Activated T-helper 2 cell treated with anti-CD3 and anti-CD28 coated beads, Interferon-gamma antibody, Interleukin-2, Interleukin-4, amounts not matched to agents 10 μg/mL and 5 μg/mL and 100 μg/mL, durations not matched to agents 14 hours and 24 hours and 36 hours (primary cell): ENCODE measurements around the gene F13A1. TPM values are rescaled to one million over a fixed set of nuclear protein-coding genes. Genes with fewer than 3 reads are reported as not detected.

ENCODE experiments used
- DNase-seq: peaks from one replicate; pipeline ENCODE4 v3.0.0; 2021; ENCODE audit warnings: low spot score
- H3K27ac Mint-ChIP-seq: one replicate; pipeline ENCODE4 v1.8.0; 2021; ENCODE audit warnings: mixed read lengths
- H3K27me3 Mint-ChIP-seq: one replicate; pipeline ENCODE4 v1.8.0; 2021; ENCODE audit warnings: low read depth, mixed read lengths
- H3K36me3 Mint-ChIP-seq: one replicate; pipeline ENCODE4 v1.8.0; 2021; ENCODE audit warnings: low read depth, mixed read lengths
- H3K4me1 Mint-ChIP-seq: one replicate; pipeline ENCODE4 v1.8.0; 2021; ENCODE audit warnings: low read depth, mixed read lengths
- H3K4me3 Mint-ChIP-seq: one replicate; pipeline ENCODE4 v1.8.0; 2021; ENCODE audit warnings: low read depth, mild to moderate bottlenecking, moderate library complexity, mixed read lengths
- H3K9me3 Mint-ChIP-seq: one replicate; pipeline ENCODE4 v1.8.0; 2021; ENCODE audit warnings: mixed read lengths
- intact Hi-C: fragments of 100-400 bp; cut with micrococcal nuclease; formaldehyde crosslinking; loops from one replicate; pipeline ENCODE4 v1.15.1; 2023
- total RNA-seq: library from RNA; stranded (reverse); gene quantifications from 2 replicates; pipeline ENCODE4 v1.2.3, GENCODE V29; 2022

F13A1 gene
- total RNA-seq = not detected in 2 replicates

GRCh38 chr6:6319952-6320811, at the start of gene F13A1:
Gene F13A1 (minus strand): TSS chr6:6320662. CDS start chr6:6318664, 1,998 bp downstream.
- Mint-ChIP-seq H3K27me3 (peaks cover 44% of the 10 kb centered on the region), H3K27ac (no peak within 1 kb of the TSS)
- DNase-seq = no peak

GRCh38 chr6:6368684-6369052, 48.2 kb upstream of the F13A1 start:
- no peak for DNase-seq
- Mint-ChIP-seq H3K27ac (no peak overlapping the region), H3K4me3 (no peak overlapping the region), H3K4me1 (no peaks in the 10 kb centered on the region), H3K36me3 (no peaks in the 10 kb centered on the region), H3K9me3 (no peaks in the 10 kb centered on the region), H3K27me3 (peaks cover 15% of the 10 kb centered on the region)
- intact Hi-C loops = no loop called here

More at GRCh38 chr6:6319952-6320811, at the start of gene F13A1:
- H3K9me3 Mint-ChIP-seq = no peaks in the 10 kb centered on the region
- no peaks in the 10 kb centered on the region for H3K36me3 Mint-ChIP-seq
- no peaks in the 10 kb centered on the region for H3K4me1 Mint-ChIP-seq
- intact Hi-C loops = no loop called here
- H3K4me3 Mint-ChIP-seq = no peak within 1 kb of the TSS

DNA sequence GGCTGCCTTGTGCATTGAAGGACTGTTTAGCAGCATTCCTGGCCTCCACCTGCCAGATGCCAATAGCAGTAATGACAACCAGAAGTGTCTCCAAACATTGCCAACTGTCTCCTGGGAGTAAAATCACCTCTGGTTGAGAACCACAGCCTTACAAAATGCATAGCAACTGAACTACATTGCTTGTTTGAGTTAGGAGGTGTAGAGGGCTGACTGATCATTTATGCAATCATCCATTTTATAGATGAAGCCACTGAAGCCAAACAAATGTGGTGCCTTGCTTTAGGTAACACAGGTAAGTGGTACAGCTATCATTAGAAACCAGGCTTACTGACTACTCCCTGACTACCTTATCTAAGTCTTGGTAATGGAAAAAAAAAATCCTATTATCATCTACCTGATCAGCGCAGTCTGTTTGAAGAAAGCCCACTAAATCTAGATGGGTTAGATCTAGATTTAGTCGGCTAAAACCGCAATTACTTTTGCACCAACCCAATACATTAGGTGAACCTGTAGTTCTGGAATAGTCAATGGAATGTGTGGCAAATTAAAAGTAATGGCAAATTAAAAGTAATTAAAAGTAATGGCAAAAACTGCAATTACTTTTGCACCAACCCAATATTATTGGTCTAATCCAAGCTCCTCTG, 47.7 kb upstream of the F13A1 start:
- no peaks in the 10 kb centered on the region for H3K36me3 Mint-ChIP-seq
- H3K27ac Mint-ChIP-seq = no peak overlapping the region
- DNase-seq = no peak
- intact Hi-C loops = no loop called here
- H3K4me3 Mint-ChIP-seq = no peak overlapping the region
- no peaks in the 10 kb centered on the region for H3K9me3 Mint-ChIP-seq
- H3K27me3 Mint-ChIP-seq = peaks cover 13% of the 10 kb centered on the region
- H3K4me1 Mint-ChIP-seq = no peaks in the 10 kb centered on the region

DNA sequence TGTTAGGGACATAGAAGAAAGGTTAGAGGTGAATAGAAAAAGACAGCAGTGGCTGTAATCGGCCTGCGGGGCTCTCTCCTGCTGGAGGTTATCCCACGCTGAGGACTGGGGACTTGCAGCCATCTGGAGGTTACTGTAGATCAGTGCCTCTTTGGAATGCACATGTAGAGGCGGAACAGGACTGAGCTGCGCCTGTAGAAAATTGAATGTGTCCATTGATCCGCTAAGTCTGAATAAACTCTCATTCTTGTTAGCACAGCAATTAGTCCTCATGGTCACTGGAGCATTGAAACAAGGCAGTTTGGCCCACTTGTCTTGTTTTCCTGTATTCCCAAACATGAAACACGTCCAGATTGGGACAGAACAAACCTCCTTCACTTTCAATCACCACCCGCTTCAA, 46.3 kb upstream of the F13A1 start:
- no peaks in the 10 kb centered on the region for H3K36me3 Mint-ChIP-seq
- H3K4me1 Mint-ChIP-seq = no peaks in the 10 kb centered on the region
- no peak for DNase-seq
- no peak overlapping the region for H3K27ac Mint-ChIP-seq
- H3K27me3 Mint-ChIP-seq = peaks cover 4% of the 10 kb centered on the region
- intact Hi-C loops = no loop called here
- H3K9me3 Mint-ChIP-seq = no peaks in the 10 kb centered on the region
- no peak overlapping the region for H3K4me3 Mint-ChIP-seq

GRCh38 chr6:6365242-6365641, 44.8 kb upstream of the F13A1 start:
- H3K9me3 Mint-ChIP-seq = no peaks in the 10 kb centered on the region

GRCh38 chr6:6362056-6362840, 41.8 kb upstream of the F13A1 start:
- Mint-ChIP-seq H3K4me1 (no peaks in the 10 kb centered on the region), H3K27ac (no peak overlapping the region), H3K4me3 (no peak overlapping the region), H3K9me3 (no peaks in the 10 kb centered on the region), H3K36me3 (no peaks in the 10 kb centered on the region), H3K27me3 (peaks cover 9% of the 10 kb centered on the region)
- intact Hi-C loops = no loop called here
- no peak for DNase-seq

More at GRCh38 chr6:6365242-6365641, 44.8 kb upstream of the F13A1 start:
- Mint-ChIP-seq H3K27me3 (peaks cover 4% of the 10 kb centered on the region), H3K4me3 (no peak overlapping the region), H3K36me3 (no peaks in the 10 kb centered on the region), H3K4me1 (no peaks in the 10 kb centered on the region), H3K27ac (no peak overlapping the region)
- no peak for DNase-seq
- intact Hi-C loops = no loop called here

GRCh38 chr6:6357530-6357929, 37.1 kb upstream of the F13A1 start:
- intact Hi-C loops = no loop called here

GRCh38 chr6:6357032-6357431, 36.6 kb upstream of the F13A1 start:
- peaks cover 10% of the 10 kb centered on the region for H3K27me3 Mint-ChIP-seq
- H3K36me3 Mint-ChIP-seq = no peaks in the 10 kb centered on the region
- no peak for DNase-seq
- H3K4me3 Mint-ChIP-seq = no peak overlapping the region
- no peaks in the 10 kb centered on the region for H3K4me1 Mint-ChIP-seq
- intact Hi-C loops = no loop called here
- H3K27ac Mint-ChIP-seq = no peak overlapping the region
- no peaks in the 10 kb centered on the region for H3K9me3 Mint-ChIP-seq

More at GRCh38 chr6:6357530-6357929, 37.1 kb upstream of the F13A1 start:
- Mint-ChIP-seq H3K4me3 (no peak overlapping the region), H3K27ac (no peak overlapping the region), H3K9me3 (no peaks in the 10 kb centered on the region), H3K36me3 (no peaks in the 10 kb centered on the region), H3K27me3 (peaks cover 10% of the 10 kb centered on the region), H3K4me1 (no peaks in the 10 kb centered on the region)
- no peak for DNase-seq

GRCh38 chr6:6352772-6353171, 32.3 kb upstream of the F13A1 start:
- Mint-ChIP-seq H3K9me3 (no peaks in the 10 kb centered on the region), H3K4me3 (no peak overlapping the region), H3K4me1 (no peaks in the 10 kb centered on the region), H3K27me3 (peaks cover 7% of the 10 kb centered on the region), H3K36me3 (no peaks in the 10 kb centered on the region), H3K27ac (no peak overlapping the region)
- no peak for DNase-seq
- intact Hi-C loops = no loop called here

DNA sequence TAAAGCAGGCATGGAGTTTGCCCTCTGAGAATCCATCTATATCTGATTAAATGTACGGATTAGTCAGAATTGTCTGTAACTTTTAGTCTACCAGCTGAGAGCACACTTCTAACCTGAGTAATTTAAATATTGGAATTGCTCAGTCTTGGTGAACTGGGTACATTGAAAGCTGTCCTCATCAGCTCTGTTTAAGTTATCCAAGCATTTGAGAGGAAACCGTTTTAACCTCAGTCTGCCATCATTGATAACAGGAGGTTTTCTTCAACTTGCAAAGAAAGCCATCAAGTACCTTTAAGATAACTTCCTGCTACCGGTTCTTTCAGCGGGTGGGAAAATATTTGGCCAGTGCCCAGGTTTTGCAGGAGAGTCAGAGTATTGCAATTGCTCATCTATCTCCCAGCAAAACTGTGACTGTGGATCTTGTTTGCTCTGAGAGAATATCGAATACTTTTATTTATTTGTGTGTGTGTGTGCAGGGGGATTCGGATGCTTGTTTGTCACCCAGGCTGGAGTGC, 31.1 kb upstream of the F13A1 start:
- intact Hi-C loops = no loop called here
- Mint-ChIP-seq H3K9me3 (no peaks in the 10 kb centered on the region), H3K36me3 (no peaks in the 10 kb centered on the region), H3K27me3 (peaks cover 9% of the 10 kb centered on the region), H3K27ac (no peak overlapping the region), H3K4me3 (no peak overlapping the region), H3K4me1 (no peaks in the 10 kb centered on the region)
- no peak for DNase-seq

DNA sequence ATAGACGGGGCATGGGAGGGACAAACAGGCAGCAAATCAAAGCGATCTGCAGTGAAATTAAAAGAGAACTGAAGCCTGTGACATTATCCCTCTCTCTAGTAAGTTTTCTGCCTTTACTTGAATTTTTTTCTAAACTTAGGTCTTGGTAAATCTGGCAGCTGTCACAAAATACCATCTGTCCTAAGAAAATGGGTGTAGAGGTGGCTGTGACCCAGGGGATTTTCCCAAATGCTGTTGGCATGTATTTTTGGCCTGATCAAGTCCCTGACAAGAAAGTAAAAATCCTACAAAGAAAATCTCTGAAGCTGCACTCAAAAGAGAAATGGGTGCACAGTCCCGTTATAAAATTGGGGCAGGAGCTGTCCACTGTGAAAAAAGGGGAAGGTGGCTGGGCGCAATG, 30.2 kb upstream of the F13A1 start:
- no peak for DNase-seq
- H3K4me1 Mint-ChIP-seq = no peaks in the 10 kb centered on the region

GRCh38 chr6:6348256-6348655, 27.8 kb upstream of the F13A1 start:
- H3K4me1 Mint-ChIP-seq = no peaks in the 10 kb centered on the region
- H3K36me3 Mint-ChIP-seq = no peaks in the 10 kb centered on the region
- no peak overlapping the region for H3K4me3 Mint-ChIP-seq
- intact Hi-C loops = loop anchor here (10.0 kb wide), 1 partner anchor 197 kb away; no protein-coding TSS in a partner anchor
- H3K9me3 Mint-ChIP-seq = no peaks in the 10 kb centered on the region
- H3K27ac Mint-ChIP-seq = no peak overlapping the region
- H3K27me3 Mint-ChIP-seq = peaks cover 11% of the 10 kb centered on the region
- DNase-seq = no peak

More for the DNA sequence above, 30.2 kb upstream of the F13A1 start:
- Mint-ChIP-seq H3K9me3 (no peaks in the 10 kb centered on the region), H3K4me3 (no peak overlapping the region), H3K36me3 (no peaks in the 10 kb centered on the region), H3K27ac (no peak overlapping the region), H3K27me3 (peaks cover 12% of the 10 kb centered on the region)
- intact Hi-C loops = no loop called here
